HUES64 (cell line): Measurements from ENCODE around the gene TGFB2.

Experiments used
- H3K27ac ChIP-seq: 2 replicates; pipeline ENCODE4 v1.7.0; 2013; ENCODE audit warnings: low read depth, low read length, inconsistent platforms
- H3K27me3 ChIP-seq: 2 replicates; pipeline ENCODE4 v1.6.1; 2013; ENCODE audit warnings: mild to moderate bottlenecking, low read length; ENCODE audit not compliant: insufficient read depth
- H3K36me3 ChIP-seq: 2 replicates; pipeline ENCODE4 v1.6.1; 2013; ENCODE audit warnings: mild to moderate bottlenecking, low read length; ENCODE audit not compliant: insufficient read depth
- H3K4me1 ChIP-seq: 2 replicates; pipeline ENCODE4 v1.6.1; 2013; ENCODE audit warnings: mild to moderate bottlenecking, low read length, moderate library complexity; ENCODE audit not compliant: insufficient read depth
- H3K4me3 ChIP-seq: 2 replicates; pipeline ENCODE4 v1.5.1; 2013; ENCODE audit warnings: mild to moderate bottlenecking, low read length, moderate library complexity
- H3K9ac ChIP-seq: 2 replicates; pipeline ENCODE4 v1.6.1; 2013; ENCODE audit warnings: mild to moderate bottlenecking, low read depth, low read length
- H3K9me3 ChIP-seq: 2 replicates; pipeline ENCODE4 v1.6.1; 2013; ENCODE audit warnings: low read depth, low read length; ENCODE audit not compliant: insufficient read depth
- WGBS: fragments of 150-250, 120-280 bp; methylation state at CpG from one replicate; pipeline ENCODE4 v1.1.7; 2013; ENCODE audit warnings: missing lambda C conversion rate; 5-methylcytosine and 5-hydroxymethylcytosine counted together

Gene TGFB2

GRCh38 chr1:218408942-218409341, 63.8 kb downstream of the TGFB2 start:
- Histone ChIP-seq H3K36me3 (no peaks in the 10 kb centered on the region), H3K4me1 (no peaks in the 10 kb centered on the region), H3K27ac (no peak overlapping the region), H3K9me3 (no peaks in the 10 kb centered on the region), H3K27me3 (no peaks in the 10 kb centered on the region), H3K9ac (no peak overlapping the region), H3K4me3 (no peak overlapping the region)
- WGBS: 54% methylated on average over 9 of the region's 9 CpGs

- H3K9ac ChIP-seq: no peak overlapping the region
- no peak overlapping the region for H3K27ac ChIP-seq
- no peak overlapping the region for H3K4me3 ChIP-seq
- no peaks in the 10 kb centered on the region for H3K36me3 ChIP-seq
- WGBS: 93% methylated on average over 6 of the region's 8 CpGs
- no peaks in the 10 kb centered on the region for H3K27me3 ChIP-seq
- no peaks in the 10 kb centered on the region for H3K9me3 ChIP-seq
- H3K4me1 ChIP-seq: no peaks in the 10 kb centered on the region
These were observed 64.9 kb downstream of the TGFB2 start for GRCh38 chr1:218409946-218410510.

- Histone ChIP-seq H3K9ac (no peak overlapping the region), H3K27ac (no peak overlapping the region), H3K4me3 (no peak overlapping the region), H3K4me1 (no peaks in the 10 kb centered on the region), H3K27me3 (no peaks in the 10 kb centered on the region), H3K36me3 (no peaks in the 10 kb centered on the region), H3K9me3 (no peaks in the 10 kb centered on the region)
- 95% methylated on average over 1 of the region's 1 CpG for WGBS
These were observed 66.0 kb downstream of the TGFB2 start for GRCh38 chr1:218411101-218411500.

- Histone ChIP-seq H3K4me1 (no peaks in the 10 kb centered on the region), H3K9me3 (no peaks in the 10 kb centered on the region), H3K9ac (no peak overlapping the region), H3K27ac (no peak overlapping the region), H3K4me3 (no peak overlapping the region), H3K27me3 (no peaks in the 10 kb centered on the region), H3K36me3 (no peaks in the 10 kb centered on the region)
- WGBS: 94% methylated on average over 7 of the region's 7 CpGs
These were observed 67.0 kb downstream of the TGFB2 start for GRCh38 chr1:218412171-218412570.

GRCh38 chr1:218413179-218413578, 68.0 kb downstream of the TGFB2 start:
- H3K27me3 ChIP-seq: no peaks in the 10 kb centered on the region
- WGBS: 97% methylated on average over 10 of the region's 10 CpGs
- no peak overlapping the region for H3K9ac ChIP-seq
- no peak overlapping the region for H3K4me3 ChIP-seq
- H3K9me3 ChIP-seq: no peaks in the 10 kb centered on the region
- no peaks in the 10 kb centered on the region for H3K36me3 ChIP-seq
- H3K4me1 ChIP-seq: no peaks in the 10 kb centered on the region
- no peak overlapping the region for H3K27ac ChIP-seq

GRCh38 chr1:218414060-218414728, 69.1 kb downstream of the TGFB2 start:
- no peak overlapping the region for H3K9ac ChIP-seq
- H3K36me3 ChIP-seq: no peaks in the 10 kb centered on the region
- 100% methylated on average over 6 of the region's 6 CpGs for WGBS
- no peak overlapping the region for H3K27ac ChIP-seq
- H3K4me1 ChIP-seq: no peaks in the 10 kb centered on the region
- no peaks in the 10 kb centered on the region for H3K27me3 ChIP-seq
- H3K4me3 ChIP-seq: no peak overlapping the region
- no peaks in the 10 kb centered on the region for H3K9me3 ChIP-seq

- Histone ChIP-seq H3K9ac (no peak overlapping the region), H3K36me3 (no peaks in the 10 kb centered on the region), H3K27ac (no peak overlapping the region), H3K4me1 (no peaks in the 10 kb centered on the region), H3K9me3 (no peaks in the 10 kb centered on the region), H3K27me3 (no peaks in the 10 kb centered on the region), H3K4me3 (no peak overlapping the region)
- WGBS: 88% methylated on average over 1 of the region's 1 CpG
These were observed 70.6 kb downstream of the TGFB2 start for GRCh38 chr1:218415726-218416125.

- H3K9ac ChIP-seq: no peak overlapping the region
- H3K4me1 ChIP-seq: no peaks in the 10 kb centered on the region
- no peak overlapping the region for H3K4me3 ChIP-seq
- H3K27me3 ChIP-seq: no peaks in the 10 kb centered on the region
- H3K27ac ChIP-seq: no peak overlapping the region
- H3K36me3 ChIP-seq: no peaks in the 10 kb centered on the region
- no peaks in the 10 kb centered on the region for H3K9me3 ChIP-seq
These were observed 76.4 kb downstream of the TGFB2 start for GRCh38 chr1:218421531-218421930.

GRCh38 chr1:218424502-218424901, 79.4 kb downstream of the TGFB2 start:
- H3K4me3 ChIP-seq: no peak overlapping the region
- no peaks in the 10 kb centered on the region for H3K27me3 ChIP-seq
- no peaks in the 10 kb centered on the region for H3K9me3 ChIP-seq
- H3K4me1 ChIP-seq: no peaks in the 10 kb centered on the region
- H3K36me3 ChIP-seq: no peaks in the 10 kb centered on the region
- H3K9ac ChIP-seq: no peak overlapping the region
- no peak overlapping the region for H3K27ac ChIP-seq

GRCh38 chr1:218425647-218426342, 80.7 kb downstream of the TGFB2 start:
- H3K27ac ChIP-seq: no peak overlapping the region
- H3K9me3 ChIP-seq: no peaks in the 10 kb centered on the region
- no peaks in the 10 kb centered on the region for H3K36me3 ChIP-seq
- no peak overlapping the region for H3K9ac ChIP-seq
- no peak overlapping the region for H3K4me3 ChIP-seq
- 94% methylated on average over 5 of the region's 5 CpGs for WGBS
- no peaks in the 10 kb centered on the region for H3K27me3 ChIP-seq
- H3K4me1 ChIP-seq: no peaks in the 10 kb centered on the region

- Histone ChIP-seq H3K9me3 (no peaks in the 10 kb centered on the region), H3K9ac (no peak overlapping the region), H3K36me3 (no peaks in the 10 kb centered on the region), H3K27me3 (no peaks in the 10 kb centered on the region), H3K4me3 (no peak overlapping the region), H3K4me1 (no peaks in the 10 kb centered on the region), H3K27ac (no peak overlapping the region)
- WGBS: no CpG with 5 or more reads among the region's 1 CpG
These were observed 81.2 kb downstream of the TGFB2 start for GRCh38 chr1:218426343-218426657.
